Transverse colon (tissue), 4 donors: ENCODE results near the gene LHX3.

Source experiments
- CTCF ChIP-seq, 5 experiments: fragments of 200-600 bp in 3 of 5; fragments of 450-650 bp in 2 of 5; sonication (generic) in 3 of 5; IDR thresholded peaks; 1 replicate in 2 of 5; 2 replicates in 3 of 5; pipeline ENCODE4 v1.5.1; 2016 to 2017; ENCODE audit warnings: antibody characterized with exemption in 5 of 5, inconsistent platforms in 3 of 5, mild to moderate bottlenecking in 2 of 5, moderate library complexity in 1 of 5
- EP300 ChIP-seq: sonication (generic); formaldehyde crosslinking; IDR thresholded peaks from one replicate; pipeline ENCODE4 v1.6.1; 2017; ENCODE audit warnings: antibody characterized with exemption, low read depth
- POLR2A ChIP-seq: fragments of 450-650 bp; IDR thresholded peaks from one replicate; pipeline ENCODE4 v1.6.1; 2016; ENCODE audit warnings: antibody characterized with exemption, mild to moderate bottlenecking, moderate library complexity
- POLR2AphosphoS5 ChIP-seq, 3 donors: sonication (generic); formaldehyde crosslinking; IDR thresholded peaks; one replicate each; pipeline ENCODE4 v1.6.1; 2016; ENCODE audit warnings: antibody characterized with exemption in 3 of 3

DNA sequence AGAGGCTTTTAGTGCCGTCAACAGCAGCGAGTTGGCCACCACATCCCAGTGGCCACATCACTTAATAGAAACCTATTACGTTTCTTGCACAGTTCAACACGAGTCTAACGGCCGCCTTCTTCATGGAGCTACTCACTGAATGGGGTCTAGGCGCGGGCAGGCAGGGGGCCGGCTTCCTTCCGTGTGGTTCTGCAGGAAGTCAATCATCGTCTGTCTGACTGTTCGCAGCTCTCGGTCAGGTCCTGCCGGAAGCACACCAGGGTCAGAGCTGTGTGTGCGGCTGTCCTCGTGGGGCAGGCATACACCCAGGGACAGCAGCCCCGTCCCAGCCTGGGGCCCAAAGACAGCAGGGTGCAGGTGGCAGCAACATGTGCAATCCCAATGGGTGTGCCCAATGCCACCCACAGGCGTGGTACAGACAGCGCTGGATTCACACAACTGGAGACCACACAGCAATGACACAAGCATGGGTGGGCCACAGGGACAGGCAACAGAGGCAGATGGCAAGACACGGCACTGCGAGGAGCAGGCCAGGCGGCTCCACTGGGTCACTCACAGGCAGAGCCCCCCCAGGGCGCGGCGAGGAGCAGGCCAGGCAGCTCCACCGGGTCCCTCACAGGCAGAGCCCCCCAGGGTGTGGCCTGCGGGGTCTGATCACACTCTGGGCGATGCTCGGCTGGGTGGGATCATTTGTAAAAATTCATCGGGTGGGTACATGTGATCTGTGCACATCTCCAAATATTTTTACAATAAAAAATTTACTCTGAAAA is 19.1 kb upstream of the LHX3 start:
- TF ChIP-seq CTCF (IDR thresholded peaks at IDR 0.05) (no peak), POLR2AphosphoS5 (IDR thresholded peaks at IDR 0.05) (no peak), POLR2A (no peak), EP300 (no peak)
